HUDEP-2 (cell line): ENCODE results near the gene SLC39A1.
"Not testable (repeated sequence)": the region's sequence is repeated elsewhere in the genome, so short reads cannot be mapped to it uniquely, and the experiment has no call there.

Experiments used
- DNase-seq, 76 experiments: peaks; one replicate each; lab custom pipeline; 2025; ENCODE audit not compliant: unreplicated experiment in 76 of 76; lab: John Stamatoyannopoulos, UW

The SLC39A1 gene, protein sequence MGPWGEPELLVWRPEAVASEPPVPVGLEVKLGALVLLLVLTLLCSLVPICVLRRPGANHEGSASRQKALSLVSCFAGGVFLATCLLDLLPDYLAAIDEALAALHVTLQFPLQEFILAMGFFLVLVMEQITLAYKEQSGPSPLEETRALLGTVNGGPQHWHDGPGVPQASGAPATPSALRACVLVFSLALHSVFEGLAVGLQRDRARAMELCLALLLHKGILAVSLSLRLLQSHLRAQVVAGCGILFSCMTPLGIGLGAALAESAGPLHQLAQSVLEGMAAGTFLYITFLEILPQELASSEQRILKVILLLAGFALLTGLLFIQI

DNA sequence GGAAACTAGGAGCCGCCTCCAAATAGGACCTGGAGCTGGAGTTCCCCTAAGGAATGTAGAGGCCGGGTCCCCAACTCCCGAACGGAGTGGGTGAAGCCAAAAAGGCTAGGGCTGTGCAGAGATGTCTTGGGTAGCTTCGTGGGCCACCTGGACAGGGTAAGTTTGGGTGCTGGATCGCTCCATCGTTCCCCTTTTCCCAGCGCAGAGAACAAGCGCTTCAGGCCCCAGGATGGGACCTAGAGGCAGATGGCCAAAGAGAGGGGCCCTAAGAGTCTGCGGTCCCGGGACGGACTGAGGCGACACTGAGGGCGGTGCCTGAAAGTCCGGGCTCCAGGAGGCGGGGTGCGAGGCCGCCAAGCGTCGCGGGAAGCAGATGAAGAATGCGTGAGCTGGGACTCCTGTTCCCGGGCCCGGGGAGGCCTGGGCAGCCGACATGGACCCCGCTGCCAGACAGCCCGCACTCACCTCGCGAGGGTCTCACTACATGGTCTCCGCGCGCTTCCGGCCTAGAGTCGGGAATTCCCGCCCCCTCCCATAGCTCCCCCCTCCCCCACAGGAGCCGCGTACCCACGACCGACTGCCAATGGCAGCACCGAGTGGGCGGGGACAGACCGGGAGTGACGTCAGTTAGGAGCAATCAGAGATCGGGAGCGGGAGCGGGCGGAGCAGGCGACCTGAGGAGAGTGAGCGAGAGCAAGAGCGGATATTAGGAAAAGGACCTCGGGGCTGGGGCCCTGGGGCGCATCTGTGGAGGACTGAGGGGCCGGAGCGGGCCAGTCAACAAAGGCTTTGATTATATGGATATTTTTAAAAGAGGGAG lies at the start of gene SLC39A1:
Gene SLC39A1, minus strand, starts transcription at position 508 of the 820 bp plus-strand sequence. CDS start 822 bp downstream, outside the sequence.
- DNase-seq, result peak in 75 of 76 experiments; percentile 46 to 98 (median 93)

DNA sequence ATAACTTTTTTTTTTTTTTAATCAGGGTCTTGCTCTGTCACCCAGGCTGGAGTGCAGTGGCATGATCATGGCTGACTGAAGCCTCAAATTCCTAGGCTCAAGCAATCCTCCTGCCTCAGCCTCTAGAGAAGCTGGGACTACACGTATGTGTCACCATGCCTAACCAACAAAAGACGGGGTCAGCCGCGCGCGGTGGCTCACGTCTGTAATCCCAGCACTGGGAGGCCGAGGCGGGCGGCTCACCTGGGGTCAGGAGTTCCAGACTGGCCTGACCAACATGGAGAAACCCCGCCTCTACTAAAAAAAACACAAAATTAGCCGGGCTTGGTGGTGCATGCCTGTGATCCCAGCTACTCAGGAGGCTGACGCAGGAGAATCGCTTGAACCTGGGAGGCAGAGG lies 49.2 kb upstream of the SLC39A1 start:
- DNase-seq, result not testable (repeated sequence)

DNA sequence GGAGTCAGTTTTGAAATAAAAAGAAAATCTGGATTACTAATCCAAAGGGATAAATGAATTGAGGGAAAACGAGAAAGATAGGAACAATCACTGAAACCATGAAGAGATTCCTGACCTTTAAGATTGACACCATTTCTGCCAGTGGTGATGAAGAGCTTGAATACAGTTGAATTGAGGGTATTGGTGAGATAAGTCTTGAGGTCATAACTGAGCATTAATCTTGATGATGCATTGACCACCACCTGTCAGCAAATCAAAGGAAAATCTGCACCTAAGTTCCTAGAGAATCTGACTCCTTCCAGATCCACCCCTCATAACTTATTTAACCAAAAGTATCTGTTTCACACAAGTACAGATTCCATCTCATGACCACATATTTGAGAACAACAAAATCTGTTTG lies 48.8 kb upstream of the SLC39A1 start:
- no peak for DNase-seq

DNA sequence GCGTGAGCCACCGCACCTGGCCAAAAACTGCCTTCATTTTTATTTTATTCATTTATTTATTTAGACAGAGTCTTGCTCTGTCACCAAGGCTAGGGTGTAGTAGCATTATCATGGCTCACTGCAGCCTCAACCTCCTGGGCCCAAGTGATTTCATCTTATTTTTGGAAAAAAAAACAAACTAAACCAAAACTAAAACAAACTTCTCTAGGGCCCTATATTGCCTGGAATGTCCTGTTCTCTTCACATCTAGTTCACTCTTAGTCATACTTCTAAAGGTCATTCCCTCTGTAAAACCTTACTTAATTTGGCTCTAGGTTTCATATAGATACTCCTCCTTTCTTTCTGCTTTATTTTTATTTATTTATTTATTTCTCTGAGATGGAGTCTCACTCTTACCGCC lies 42.8 kb upstream of the SLC39A1 start:
- no peak for DNase-seq

DNA sequence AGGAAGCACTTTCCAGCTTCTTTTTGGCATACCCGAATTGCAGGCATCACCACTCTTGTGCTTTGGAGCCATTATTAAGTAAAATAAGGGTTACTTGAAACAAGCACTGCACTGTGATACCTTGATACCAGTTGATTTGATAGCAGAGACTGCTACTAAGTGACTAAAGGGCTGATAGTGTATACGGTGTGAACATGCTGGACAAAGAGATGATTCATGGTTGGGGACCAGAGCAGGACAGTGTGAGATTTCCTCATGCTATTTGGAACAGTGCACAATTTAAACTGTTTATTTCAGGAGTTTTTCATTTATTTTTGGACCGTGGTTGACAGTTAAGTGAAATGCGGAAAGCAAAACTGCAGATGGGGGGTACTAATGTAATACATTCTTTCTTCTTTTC lies 37.1 kb upstream of the SLC39A1 start:
- DNase-seq, result no peak

DNA sequence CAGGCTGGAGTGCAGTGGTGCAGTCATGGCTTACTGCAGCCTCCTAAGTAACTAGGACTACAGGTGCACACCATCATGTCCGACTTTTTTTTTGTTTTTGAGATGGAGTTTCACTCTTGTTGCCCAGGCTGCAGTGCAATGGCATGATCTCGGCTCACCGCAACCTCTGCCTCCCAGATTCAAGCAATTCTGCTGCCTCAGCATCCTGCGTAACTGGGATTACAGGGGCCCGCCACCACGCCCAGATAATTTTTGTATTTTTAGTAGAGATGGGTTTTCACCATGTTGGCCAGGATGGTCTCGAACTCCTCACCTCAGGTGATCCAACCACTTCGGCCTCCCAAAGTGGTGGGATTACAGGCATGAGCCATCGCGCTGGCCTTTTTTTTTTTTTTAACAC lies 33.5 kb upstream of the SLC39A1 start:
- DNase-seq, result not testable (repeated sequence)

DNA sequence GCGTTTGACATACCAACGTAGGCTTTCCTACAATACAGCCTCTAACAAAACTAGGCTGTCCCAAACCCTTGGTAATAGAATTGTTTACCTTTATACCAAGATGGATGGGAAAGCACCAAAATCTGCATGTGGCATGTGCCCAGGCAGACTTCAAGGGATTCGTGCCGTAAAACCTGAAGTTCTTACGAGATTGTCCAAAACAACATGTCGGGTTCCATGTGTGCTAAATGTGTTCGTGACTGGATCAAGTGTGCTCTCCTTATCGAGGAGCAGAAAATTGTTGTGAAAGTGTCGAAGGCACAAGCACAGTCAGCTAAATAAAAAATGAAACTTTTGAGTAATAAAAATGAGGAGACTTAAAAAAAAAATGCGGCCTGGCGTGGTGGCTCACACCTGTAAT lies 32.3 kb upstream of the SLC39A1 start:
- DNase-seq, result no peak

DNA sequence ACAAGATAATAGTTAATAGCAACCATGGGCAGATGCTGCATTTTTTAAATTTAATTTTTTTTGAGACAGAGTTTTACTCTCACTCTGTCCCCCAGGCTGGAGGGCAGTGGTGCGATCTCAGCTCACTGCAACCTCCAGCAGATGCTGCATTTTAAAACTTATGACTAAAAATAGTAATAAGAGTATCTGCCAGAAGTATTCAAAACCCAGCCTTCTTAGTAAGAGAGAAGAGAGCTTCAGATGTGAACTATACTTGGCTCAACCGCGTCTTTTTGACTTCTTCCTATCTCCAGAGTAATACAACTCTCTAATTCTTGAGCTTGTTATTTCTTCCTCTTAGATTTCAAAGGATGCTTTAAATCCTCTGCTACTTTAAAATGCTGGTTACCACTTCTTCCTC lies 31.9 kb upstream of the SLC39A1 start:
- DNase-seq, result no peak

DNA sequence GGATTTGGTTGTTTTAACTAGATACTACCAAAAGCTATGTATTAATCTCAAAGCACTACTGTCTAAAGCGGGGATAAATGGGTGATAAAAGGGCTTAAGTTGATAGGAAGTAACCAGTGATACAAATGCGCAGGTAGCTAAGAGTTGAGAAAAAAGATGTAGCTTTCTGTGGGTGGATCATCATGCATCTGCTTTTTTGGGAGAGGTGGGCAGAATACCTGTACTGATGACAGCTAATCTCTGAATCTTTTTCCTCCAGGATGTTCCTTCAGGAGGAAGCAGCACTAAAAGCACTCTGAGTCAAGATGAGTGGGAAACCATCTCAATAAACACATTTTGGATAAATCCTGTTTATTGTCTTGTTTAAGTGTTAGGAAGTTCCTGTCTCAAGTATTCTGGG lies 28.5 kb upstream of the SLC39A1 start:
- no peak for DNase-seq

DNA sequence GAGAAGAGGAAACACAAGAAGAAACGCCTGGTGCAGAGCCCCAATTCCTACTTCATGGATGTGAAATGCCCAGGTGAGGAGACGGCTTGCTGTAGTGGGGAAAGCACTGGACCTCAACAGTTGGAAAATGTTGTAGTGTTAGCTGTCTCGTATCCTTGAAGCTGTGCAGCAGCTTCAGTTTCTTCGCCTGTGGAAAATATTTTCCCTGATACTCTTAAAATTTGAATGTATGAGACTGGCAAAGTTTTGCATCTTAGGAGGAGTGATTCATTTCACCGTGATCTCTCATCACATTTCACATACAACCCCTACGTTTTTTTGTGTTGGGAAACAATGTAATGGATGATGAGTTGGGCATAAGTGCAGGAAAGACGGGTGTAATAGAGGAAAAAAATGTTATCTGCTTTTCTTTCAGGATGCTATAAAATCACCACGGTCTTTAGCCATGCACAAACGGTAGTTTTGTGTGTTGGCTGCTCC lies 27.9 kb upstream of the SLC39A1 start:
- no peak for DNase-seq

DNA sequence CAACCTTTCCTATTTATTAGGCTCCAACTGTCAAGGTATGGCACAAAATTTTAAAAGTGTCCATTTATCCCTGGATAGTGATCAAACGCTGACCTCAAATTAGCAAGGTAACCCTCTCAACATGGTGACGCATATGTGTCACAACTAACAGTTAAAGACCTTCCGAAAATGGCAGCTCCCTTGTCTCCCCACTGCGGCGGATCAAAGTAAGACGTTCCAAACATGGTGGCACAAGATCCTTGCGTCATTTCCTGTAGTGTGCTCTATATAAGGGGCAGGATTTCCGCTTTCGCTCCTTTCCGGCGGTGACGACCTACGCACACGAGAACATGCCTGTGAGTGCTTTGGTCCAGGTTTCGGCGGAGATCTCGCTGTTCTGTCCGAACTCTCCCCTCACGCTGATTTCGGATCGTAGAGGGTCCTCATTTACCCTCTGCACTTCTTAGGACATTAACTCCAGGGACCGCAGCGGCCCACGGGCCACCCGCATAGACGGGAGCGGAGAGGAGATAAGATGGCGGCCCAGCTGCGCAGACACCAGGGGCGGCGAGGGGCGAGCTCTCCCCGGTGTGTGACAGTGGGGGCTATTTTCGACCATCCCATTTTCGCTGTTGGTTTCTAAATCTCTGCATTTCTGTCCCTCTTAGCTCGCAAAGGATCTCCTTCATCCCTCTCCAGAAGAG lies 27.3 kb upstream of the SLC39A1 start, which contains the start of gene RPS27:
Gene RPS27, plus strand, starts transcription at position 295 of the 683 bp plus-strand sequence. Its CDS starts 35 bp downstream, at position 330.
- DNase-seq, result peak in 75 of 76 experiments; percentile 18 to 95 (median 86)

DNA sequence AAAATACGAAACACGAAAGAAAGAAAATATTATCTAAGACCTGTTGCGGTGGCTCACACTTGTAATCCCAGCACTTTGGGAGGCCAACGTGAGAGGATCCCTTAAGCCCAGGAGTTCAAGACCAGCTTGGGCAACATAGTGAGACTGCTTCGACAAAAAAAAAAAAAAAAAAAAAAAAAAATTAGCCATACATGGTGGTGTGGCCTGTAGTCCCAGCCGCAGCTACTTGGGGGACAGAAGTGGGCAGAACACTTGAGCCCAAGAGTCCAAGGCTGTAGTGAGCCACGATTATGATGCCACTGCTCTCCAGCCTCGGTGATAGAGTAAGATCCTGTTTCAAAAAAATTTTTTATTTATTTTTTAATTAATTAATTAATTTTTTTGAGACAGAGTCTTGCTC lies 24.3 kb upstream of the SLC39A1 start:
- no peak for DNase-seq

DNA sequence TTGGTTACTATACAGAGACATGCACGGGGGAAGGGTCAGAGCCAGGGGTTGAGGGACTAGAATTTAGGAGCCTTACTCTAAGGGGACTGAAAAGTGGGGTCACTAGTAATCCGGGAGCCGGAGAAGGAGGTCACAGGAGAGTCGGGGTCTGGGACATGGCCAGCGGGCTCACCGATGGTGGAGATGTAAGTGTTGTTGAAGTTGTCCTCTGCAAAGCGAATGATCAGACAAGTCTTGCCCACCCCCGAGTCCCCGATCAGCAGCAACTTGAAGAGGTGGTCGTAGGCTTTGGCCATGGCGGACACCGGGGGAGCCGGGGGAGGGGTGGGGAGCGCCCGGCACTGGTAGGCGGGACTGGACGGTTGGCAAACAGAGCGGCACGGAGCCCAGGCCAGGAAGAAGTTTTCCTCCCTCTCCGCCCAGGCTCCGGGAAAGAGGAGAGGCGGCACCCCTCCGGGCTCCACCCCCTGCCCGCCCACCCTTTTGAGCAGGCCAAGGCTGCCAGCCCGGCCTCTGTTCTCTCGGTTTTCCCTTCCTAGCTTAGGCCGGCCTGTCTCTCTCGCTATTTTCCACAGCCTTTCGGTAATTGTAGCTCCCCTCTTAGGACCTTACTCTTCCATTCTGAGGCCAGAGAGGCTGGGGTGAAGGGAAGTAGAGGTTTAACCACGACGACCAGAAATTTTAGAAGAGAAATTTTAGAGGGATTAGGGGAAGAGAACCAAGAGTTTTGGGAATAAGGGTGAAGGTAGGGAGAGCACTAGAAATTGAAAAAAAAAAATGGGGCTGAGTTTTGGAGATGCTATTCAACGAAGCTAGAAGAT lies 22.8 kb upstream of the SLC39A1 start, which contains the start of gene RAB13:
Gene RAB13, minus strand, starts transcription at position 399 of the 821 bp plus-strand sequence. Its CDS starts 103 bp downstream, at position 296.
- peak in 69 of 76 experiments; percentile 12 to 81 (median 60) for DNase-seq

DNA sequence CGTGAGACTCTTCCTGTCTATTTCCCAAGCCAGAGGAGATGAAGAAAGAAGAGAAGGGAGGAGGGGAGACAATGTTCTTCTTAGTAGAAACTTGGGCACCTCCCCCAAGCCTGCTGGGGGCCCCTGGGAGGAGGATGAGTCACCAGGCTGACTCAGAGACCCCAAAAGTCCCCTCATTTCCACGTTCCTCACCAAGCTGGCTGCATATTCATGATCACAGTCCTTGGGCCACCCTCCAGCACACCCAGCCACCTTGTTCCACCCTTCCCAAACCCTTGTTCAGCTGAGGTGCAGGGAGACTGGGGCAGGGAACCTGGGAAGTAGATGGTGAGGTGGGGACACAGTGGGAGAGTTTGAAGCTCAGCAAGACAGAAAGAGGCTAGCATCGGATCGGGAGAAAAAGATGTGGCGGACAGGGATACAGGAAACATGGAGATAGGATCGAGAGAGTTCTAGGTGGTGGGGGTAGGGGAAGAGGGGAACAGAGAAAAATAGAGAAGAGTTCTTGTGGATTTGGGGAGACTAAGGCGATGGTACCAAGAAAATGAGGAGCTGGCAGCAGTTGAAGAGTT lies 22.1 kb upstream of the SLC39A1 start:
- DNase-seq, result peak in 1 of 76 experiments; percentile 21

DNA sequence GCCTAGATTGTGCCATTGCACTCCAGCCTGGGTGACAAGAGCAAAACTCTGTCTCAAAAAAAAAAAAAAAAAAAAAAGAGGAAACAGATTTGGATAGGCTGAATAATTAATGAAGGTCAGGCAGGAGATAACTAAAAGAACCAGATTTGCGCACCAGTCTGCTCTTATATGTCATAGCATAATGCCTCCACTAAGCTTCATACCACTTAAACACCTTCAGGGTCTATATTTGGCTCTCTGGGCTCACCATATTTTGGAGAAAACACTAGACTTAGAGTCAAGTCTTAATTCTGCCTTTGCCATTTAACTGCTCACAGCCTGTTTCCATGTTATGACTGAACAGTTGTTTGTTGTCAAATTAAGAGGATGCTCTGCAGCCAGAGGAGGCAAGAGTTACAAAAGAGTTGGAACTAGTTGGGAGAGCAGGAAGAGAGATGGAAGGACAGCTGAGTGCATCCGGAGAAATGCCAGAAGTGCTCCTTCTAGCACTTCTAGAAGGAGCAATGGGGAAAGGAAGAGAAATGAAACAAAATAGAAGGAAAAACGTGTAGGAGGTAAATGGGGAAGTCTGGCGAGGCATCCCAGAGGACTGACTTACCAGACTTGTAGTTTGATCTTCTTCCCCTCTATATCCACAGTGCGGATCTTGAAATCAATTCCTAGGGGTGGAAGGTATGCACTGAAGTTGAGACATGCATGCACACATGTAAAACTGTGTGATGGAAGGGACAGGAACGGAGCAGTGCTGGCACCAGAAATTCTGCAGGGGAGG lies 21.0 kb upstream of the SLC39A1 start:
- DNase-seq, result no peak

DNA sequence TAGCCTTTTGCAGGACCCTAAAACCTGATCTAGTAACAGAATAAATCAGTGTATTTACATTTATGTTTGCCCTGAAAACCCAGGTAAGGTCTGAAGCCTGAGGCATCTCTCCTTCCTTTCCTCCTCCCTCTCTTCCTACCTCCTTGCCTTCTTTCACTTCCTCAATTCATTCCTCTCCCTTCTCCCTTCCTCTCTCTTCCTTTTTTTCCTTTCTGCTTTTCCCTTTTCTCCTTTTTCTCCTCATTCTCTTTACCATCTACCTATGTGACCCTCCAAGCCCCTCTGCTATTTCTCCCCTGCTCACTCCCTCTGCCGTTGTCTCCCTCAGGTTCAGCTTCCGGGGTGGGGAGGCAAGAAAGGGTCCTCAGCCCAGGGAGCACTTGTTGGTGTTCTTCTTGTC lies 18.4 kb upstream of the SLC39A1 start:
- DNase-seq, result not testable (repeated sequence)

DNA sequence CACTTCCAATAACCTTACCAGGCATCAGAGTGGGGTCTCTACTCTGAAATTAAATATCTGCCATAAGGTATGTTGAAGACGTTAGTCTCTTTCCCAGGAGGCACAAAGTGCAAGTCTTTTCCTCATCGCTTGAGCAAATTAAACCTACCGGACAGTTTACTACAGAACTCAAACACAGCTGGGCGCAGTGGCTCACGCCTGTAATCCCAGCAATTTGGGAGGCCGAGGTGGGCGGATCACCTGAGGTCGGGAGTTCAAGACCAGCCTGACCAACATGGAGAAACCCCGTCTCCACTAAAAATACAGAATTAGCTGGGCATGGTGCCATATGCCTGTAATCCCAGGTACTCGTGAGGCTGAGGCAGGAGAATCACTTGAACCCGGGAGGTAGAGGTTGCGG lies 15.8 kb upstream of the SLC39A1 start:
- not testable (repeated sequence) for DNase-seq

DNA sequence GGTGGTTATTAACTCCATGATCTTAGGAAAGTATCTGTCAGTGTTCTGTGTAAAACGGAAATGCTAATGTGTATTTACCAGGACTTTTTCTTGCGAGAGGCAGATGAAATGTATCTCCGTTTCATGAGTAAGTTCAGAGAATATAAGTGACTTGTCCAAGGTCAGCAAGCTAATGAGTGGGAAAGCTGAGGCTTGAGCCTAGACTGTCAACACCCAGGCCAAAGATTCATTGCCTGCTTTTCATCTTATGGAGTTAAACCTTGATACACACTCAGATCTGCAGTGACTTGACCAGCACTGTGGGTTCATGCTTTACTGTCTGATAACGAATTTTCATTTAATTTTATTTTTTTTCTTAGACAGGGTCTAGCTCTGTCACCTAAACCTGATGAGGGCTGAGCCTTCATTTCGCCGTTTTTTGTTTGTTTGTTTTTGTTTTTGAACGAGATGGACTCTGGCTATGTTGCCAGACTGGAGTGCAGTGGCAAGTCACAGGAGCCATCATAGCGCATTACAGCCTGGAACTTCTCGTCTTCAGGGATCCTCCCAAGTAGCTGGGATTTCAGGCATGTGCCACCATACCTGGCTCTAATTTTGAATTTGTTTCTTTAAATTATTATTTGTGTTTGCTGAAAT lies 15.1 kb upstream of the SLC39A1 start:
- peak in 2 of 76 experiments; percentile 31 to 34 for DNase-seq
